ENCODE data around the gene CA7.

DNA sequence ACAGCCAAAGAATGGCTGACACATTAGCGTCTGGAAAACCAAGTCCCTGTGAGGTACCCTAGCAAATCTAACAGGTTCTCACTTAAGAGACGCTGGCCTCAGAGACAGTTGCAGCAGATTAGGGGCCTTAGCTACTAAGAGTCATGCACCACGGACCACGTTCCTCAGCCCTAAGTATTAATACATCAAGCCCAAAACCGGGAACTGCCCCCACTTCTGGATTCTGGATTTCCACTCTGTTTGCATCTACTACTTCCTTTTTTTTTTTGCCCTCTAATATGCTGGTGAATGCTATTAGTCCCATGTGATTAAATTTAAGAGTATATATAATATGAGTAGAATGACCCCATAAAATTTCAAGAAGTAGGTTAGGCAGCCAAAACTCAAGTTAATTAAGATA lies 42.1 kb upstream of the CA7 start:
- TF ChIP-seq, protein P1, sequence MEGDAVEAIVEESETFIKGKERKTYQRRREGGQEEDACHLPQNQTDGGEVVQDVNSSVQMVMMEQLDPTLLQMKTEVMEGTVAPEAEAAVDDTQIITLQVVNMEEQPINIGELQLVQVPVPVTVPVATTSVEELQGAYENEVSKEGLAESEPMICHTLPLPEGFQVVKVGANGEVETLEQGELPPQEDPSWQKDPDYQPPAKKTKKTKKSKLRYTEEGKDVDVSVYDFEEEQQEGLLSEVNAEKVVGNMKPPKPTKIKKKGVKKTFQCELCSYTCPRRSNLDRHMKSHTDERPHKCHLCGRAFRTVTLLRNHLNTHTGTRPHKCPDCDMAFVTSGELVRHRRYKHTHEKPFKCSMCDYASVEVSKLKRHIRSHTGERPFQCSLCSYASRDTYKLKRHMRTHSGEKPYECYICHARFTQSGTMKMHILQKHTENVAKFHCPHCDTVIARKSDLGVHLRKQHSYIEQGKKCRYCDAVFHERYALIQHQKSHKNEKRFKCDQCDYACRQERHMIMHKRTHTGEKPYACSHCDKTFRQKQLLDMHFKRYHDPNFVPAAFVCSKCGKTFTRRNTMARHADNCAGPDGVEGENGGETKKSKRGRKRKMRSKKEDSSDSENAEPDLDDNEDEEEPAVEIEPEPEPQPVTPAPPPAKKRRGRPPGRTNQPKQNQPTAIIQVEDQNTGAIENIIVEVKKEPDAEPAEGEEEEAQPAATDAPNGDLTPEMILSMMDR (IDR thresholded peaks at IDR 0.05 in 8 of 11, conservative IDR thresholded peaks at IDR 0.05 in 3 of 11), result no peak
- TF ChIP-seq POLR2A (IDR thresholded peaks at IDR 0.05) (no peak), POLR2AphosphoS5 (IDR thresholded peaks at IDR 0.05) (no peak)
